Ishikawa (cell line): ENCODE data around the gene MTARC2.

ENCODE experiments used
- CEBPB ChIP-seq: IDR thresholded peaks from 2 replicates; pipeline ENCODE4 v1.6.1; 2012
- CREB1 ChIP-seq: IDR thresholded peaks from 2 replicates; pipeline ENCODE4 v1.6.1; 2012; ENCODE audit warnings: low read depth
- EGR1 ChIP-seq: IDR thresholded peaks from 2 replicates; pipeline ENCODE4 v1.6.1; 2012
- EP300 ChIP-seq: IDR thresholded peaks from 2 replicates; pipeline ENCODE4 v1.6.1; 2012; ENCODE audit warnings: borderline replicate concordance
- FOXM1 ChIP-seq: IDR thresholded peaks from 2 replicates; pipeline ENCODE4 v1.6.1; 2012; ENCODE audit warnings: low read depth, borderline replicate concordance
- NFIC ChIP-seq: IDR thresholded peaks from 2 replicates; pipeline ENCODE4 v1.6.1; 2012
- RAD21 ChIP-seq: IDR thresholded peaks from 2 replicates; pipeline ENCODE4 v1.6.1; 2012; ENCODE audit warnings: low read depth
- TAF1 ChIP-seq: IDR thresholded peaks from 2 replicates; pipeline ENCODE4 v1.6.1; 2012; ENCODE audit warnings: low read depth, mild to moderate bottlenecking
- TCF12 ChIP-seq: IDR thresholded peaks from 2 replicates; pipeline ENCODE4 v1.6.1; 2012; ENCODE audit warnings: low read depth
- TEAD4 ChIP-seq: IDR thresholded peaks from 2 replicates; pipeline ENCODE4 v1.6.1; 2012
- YY1 ChIP-seq: IDR thresholded peaks from 2 replicates; pipeline ENCODE4 v1.6.1; 2012; ENCODE audit warnings: low read depth
- ZBTB7A ChIP-seq: IDR thresholded peaks from 2 replicates; pipeline ENCODE4 v1.6.1; 2012; ENCODE audit warnings: low read depth
- TF ChIP-seq, protein P1 (sequence below): IDR thresholded peaks from 2 replicates; pipeline ENCODE4 v1.6.1; 2012; ENCODE audit warnings: low read depth, mild to moderate bottlenecking
- TF ChIP-seq, protein P2 (sequence below): IDR thresholded peaks from 2 replicates; pipeline ENCODE4 v1.6.1; 2012
- TF ChIP-seq, protein P3 (sequence below): IDR thresholded peaks from 2 replicates; pipeline ENCODE4 v1.6.1; 2012

Gene MTARC2

DNA sequence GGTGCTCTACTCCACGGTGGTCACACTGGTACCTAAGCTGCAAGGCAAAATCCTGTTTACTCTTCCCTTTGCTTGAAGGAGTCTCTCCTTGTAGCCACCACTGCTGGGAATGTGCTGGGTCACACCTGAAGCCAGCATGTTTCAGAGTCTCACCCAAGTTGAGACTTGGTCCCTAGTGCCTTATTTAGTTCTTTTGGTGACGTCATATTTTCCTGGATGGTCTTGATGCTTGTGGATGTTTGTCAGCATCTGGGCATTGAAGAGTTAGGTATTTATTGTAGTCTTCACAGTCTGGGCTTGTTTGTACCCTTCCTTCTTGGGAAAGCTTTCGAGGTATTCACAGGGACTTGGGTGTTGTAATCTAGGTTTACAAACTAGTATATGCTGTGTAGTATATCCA lies 5.6 kb upstream of the MTARC2 start:
- TF ChIP-seq, protein P1, sequence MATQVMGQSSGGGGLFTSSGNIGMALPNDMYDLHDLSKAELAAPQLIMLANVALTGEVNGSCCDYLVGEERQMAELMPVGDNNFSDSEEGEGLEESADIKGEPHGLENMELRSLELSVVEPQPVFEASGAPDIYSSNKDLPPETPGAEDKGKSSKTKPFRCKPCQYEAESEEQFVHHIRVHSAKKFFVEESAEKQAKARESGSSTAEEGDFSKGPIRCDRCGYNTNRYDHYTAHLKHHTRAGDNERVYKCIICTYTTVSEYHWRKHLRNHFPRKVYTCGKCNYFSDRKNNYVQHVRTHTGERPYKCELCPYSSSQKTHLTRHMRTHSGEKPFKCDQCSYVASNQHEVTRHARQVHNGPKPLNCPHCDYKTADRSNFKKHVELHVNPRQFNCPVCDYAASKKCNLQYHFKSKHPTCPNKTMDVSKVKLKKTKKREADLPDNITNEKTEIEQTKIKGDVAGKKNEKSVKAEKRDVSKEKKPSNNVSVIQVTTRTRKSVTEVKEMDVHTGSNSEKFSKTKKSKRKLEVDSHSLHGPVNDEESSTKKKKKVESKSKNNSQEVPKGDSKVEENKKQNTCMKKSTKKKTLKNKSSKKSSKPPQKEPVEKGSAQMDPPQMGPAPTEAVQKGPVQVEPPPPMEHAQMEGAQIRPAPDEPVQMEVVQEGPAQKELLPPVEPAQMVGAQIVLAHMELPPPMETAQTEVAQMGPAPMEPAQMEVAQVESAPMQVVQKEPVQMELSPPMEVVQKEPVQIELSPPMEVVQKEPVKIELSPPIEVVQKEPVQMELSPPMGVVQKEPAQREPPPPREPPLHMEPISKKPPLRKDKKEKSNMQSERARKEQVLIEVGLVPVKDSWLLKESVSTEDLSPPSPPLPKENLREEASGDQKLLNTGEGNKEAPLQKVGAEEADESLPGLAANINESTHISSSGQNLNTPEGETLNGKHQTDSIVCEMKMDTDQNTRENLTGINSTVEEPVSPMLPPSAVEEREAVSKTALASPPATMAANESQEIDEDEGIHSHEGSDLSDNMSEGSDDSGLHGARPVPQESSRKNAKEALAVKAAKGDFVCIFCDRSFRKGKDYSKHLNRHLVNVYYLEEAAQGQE, result no peak
- TF ChIP-seq CEBPB (no peak), NFIC (no peak)

DNA sequence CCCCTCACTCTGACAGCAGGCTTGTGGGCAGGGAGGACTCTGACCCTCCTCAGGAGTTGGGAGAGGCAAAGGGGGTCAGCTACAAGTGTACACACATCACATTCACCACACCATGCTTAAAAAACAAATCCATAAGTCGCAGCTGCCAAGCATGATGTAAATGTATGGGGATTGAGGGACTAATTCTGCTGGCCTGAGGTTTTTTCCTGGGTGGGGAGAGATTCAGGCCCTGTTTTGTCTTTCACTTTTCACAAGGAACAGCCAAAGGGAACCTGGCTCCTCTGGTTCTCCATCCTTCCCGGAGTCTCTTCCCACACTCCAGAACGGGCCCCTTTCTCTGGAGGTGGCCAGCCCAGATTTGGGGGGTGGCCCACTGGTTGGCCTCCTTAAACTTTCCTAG lies 1.3 kb upstream of the MTARC2 start:
- no peak for TF ChIP-seq EP300
- no peak for TF ChIP-seq CEBPB
- TF ChIP-seq EGR1, result no peak
- no peak for TF ChIP-seq TEAD4
- TF ChIP-seq CREB1, result no peak
- TF ChIP-seq, protein P2, sequence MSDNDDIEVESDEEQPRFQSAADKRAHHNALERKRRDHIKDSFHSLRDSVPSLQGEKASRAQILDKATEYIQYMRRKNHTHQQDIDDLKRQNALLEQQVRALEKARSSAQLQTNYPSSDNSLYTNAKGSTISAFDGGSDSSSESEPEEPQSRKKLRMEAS, result no peak

DNA sequence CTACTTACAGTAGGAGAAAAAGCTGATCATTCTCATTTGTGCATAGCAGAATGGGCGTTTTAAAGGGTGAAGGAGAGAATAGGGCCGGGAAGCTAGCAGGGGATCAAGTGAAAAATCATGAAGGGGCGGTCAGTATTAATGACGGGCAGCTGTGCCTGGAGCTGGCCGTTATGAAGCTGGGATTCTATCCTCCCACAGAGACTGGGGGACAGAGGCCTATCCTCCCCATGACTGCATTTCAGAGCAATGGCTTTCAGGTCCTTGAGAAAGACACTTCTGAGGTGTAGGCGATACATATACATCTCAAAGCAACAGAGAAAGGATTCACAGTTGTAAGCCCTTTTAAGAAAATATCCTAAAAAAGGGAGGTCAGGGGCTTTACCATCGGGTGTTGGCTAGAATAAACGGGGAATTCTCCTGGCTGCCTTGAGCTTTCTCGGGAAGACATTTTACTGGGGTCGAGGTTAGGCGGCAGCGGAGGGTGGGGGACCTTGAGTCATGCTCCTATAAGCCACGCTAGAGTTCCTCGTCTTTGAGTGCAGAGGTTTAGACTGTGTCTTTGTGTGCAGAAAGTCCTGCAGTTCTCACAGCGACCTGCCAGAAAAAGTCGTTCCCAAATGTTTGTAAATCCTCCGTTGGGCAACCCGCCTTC lies 559 bp upstream of the MTARC2 start:
- TF ChIP-seq, protein P1, result no peak
- TF ChIP-seq EGR1 (no peak), NFIC (no peak), TAF1 (no peak), TCF12 (no peak), EP300 (no peak), FOXM1 (no peak), CREB1 (no peak), YY1 (no peak), ZBTB7A (no peak)
- TF ChIP-seq, protein P3, sequence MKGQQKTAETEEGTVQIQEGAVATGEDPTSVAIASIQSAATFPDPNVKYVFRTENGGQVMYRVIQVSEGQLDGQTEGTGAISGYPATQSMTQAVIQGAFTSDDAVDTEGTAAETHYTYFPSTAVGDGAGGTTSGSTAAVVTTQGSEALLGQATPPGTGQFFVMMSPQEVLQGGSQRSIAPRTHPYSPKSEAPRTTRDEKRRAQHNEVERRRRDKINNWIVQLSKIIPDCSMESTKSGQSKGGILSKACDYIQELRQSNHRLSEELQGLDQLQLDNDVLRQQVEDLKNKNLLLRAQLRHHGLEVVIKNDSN, result no peak

DNA sequence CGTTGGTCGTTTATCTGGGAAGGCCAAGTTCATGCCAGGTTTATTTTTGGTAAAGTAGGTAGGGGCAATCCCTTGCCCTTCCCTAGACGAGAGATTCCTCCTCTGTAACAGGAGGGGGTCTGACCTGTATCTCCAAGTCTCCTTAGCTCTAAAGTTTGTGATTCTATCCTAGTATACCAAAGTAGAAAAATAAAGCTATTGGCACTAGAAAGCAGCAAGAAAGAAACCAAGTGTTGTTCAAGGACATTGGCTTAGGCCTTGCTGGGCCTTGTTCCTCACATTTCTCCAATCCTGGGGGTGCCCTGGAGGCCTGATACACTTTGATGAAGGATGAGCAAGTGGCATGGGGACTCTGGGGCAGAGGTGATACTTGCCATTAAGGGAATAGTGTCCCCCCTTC lies 814 bp downstream of the MTARC2 start:
- TF ChIP-seq EP300 (no peak), TAF1 (no peak), FOXM1 (no peak), YY1 (no peak), CEBPB (no peak), RAD21 (no peak), TEAD4 (no peak), EGR1 (no peak), ZBTB7A (no peak), TCF12 (no peak), CREB1 (no peak)
- TF ChIP-seq, protein P1, result no peak
- TF ChIP-seq, protein P3, result no peak
- TF ChIP-seq, protein P2, result no peak

DNA sequence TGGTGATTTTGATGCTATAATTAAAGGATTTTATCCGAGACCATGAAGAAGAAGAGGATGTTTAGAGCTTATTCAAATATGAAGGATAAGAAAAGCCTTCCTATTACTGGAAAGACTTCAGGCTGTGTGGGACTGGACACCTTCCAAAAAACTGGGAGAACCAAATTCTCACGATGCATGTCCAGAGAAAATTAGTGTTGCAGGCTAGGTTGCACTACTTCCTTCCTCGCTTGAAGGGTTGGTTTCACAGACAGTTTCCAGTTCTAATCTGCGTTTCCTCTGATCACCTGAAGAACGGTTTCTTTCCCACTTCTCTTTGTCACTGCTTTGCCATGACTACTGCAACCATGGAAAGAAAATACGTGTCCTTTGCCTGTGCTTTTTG lies 2.0 kb downstream of the MTARC2 start:
- TF ChIP-seq RAD21, result no peak
